SK-N-SH (cell line): ENCODE data around the gene HSF5. TPM values are rescaled to one million over a fixed set of nuclear protein-coding genes. Genes with fewer than 3 reads are reported as not detected.

Experiments used
- CTCF ChIA-PET: fragments of 300-600, 350-600 bp; formaldehyde crosslinking; extraction: SDS; loops from one replicate; lab custom pipeline; 2021; lab: Yijun Ruan, JAX
- POLR2A ChIA-PET: fragments of 350-600 bp; sonication (Branson Sonifier 250); formaldehyde crosslinking; extraction: SDS; loops from one replicate; lab custom pipeline; 2020; ENCODE audit warnings: antibody characterized with exemption, inconsistent platforms; lab: Yijun Ruan, JAX
- DNase-seq: peaks from one replicate; pipeline ENCODE4 v3.0.0; 2012
- H2AFZ ChIP-seq: fragments of 200-600 bp; sonication (generic); 2 replicates; pipeline ENCODE4 v1.8.1; 2016; ENCODE audit warnings: antibody characterized with exemption, mild to moderate bottlenecking, low read depth
- H3F3A ChIP-seq: fragments of 200-600 bp; sonication (generic); replicated peaks from 2 replicates; pipeline ENCODE3; 2016; ENCODE audit warnings: antibody characterized with exemption, mild to moderate bottlenecking; ENCODE audit not compliant: insufficient read depth
- H3K27ac ChIP-seq, 2 experiments: fragments of 200-500 bp in 1 of 2; fragments of 200-600 bp in 1 of 2; sonication (Bioruptor generic) in 1 of 2; sonication (generic), shearing (Covaris generic) in 1 of 2; 2 replicates each; pipeline versions ENCODE4 v1.5.1 to v1.6.1; 2014 to 2016; ENCODE audit warnings: low read depth in 2 of 2, inconsistent platforms in 1 of 2, low read length in 1 of 2, mild to moderate bottlenecking in 1 of 2, mixed read lengths in 1 of 2
- H3K27me3 ChIP-seq: fragments of 200-600 bp; sonication (generic), shearing (Covaris generic); 2 replicates; pipeline ENCODE4 v1.6.1; 2016; ENCODE audit warnings: mixed run types; ENCODE audit not compliant: insufficient read depth
- H3K36me3 ChIP-seq, 2 experiments: fragments of 200-500 bp in 1 of 2; fragments of 200-600 bp in 1 of 2; sonication (Bioruptor generic) in 1 of 2; sonication (generic) in 1 of 2; replicated peaks in 1 of 2; 2 replicates each; pipeline versions ENCODE3 to v1.5.1; 2014 to 2016; ENCODE audit warnings: low read length in 1 of 2, mild to moderate bottlenecking in 1 of 2; ENCODE audit not compliant: insufficient read depth in 2 of 2, control insufficient read depth in 1 of 2
- H3K4me1 ChIP-seq, 2 experiments: fragments of 200-500 bp in 1 of 2; fragments of 200-600 bp in 1 of 2; sonication (Bioruptor generic) in 1 of 2; sonication (generic), shearing (Covaris generic) in 1 of 2; 2 replicates each; pipeline versions ENCODE4 v1.5.1 to v1.6.1; 2014 to 2016; ENCODE audit warnings: low read depth in 1 of 2, low read length in 1 of 2, mixed run types in 1 of 2; ENCODE audit not compliant: insufficient read depth in 2 of 2, control insufficient read depth in 1 of 2
- H3K4me2 ChIP-seq: fragments of 200-600 bp; sonication (generic), shearing (Covaris generic); 2 replicates; pipeline ENCODE4 v1.6.1; 2017; ENCODE audit warnings: mixed run types
- H3K4me3 ChIP-seq, 2 experiments: fragments of 200-500 bp in 1 of 2; fragments of 200-600 bp in 1 of 2; sonication (Bioruptor generic) in 1 of 2; sonication (generic), shearing (Covaris generic) in 1 of 2; 2 replicates each; pipeline versions ENCODE4 v1.5.1 to v1.8.1; 2014 to 2016; ENCODE audit warnings: low read depth in 2 of 2, inconsistent platforms in 1 of 2, low read length in 1 of 2, mild to moderate bottlenecking in 1 of 2, mixed read lengths in 1 of 2, moderate library complexity in 1 of 2
- H3K79me2 ChIP-seq: fragments of 200-600 bp; sonication (generic); 2 replicates; pipeline ENCODE4 v1.8.1; 2017; ENCODE audit warnings: mild to moderate bottlenecking; ENCODE audit not compliant: insufficient read depth
- H3K9ac ChIP-seq: fragments of 200-600 bp; sonication (generic); 2 replicates; pipeline ENCODE4 v1.6.1; 2017; ENCODE audit warnings: mixed run types
- H3K9me2 ChIP-seq: fragments of 200-600 bp; sonication (generic); 2 replicates; pipeline ENCODE4 v1.6.1; 2017; ENCODE audit warnings: mixed run types
- H3K9me3 ChIP-seq: fragments of 200-600 bp; sonication (generic); 2 replicates; pipeline ENCODE4 v1.6.1; 2017; ENCODE audit warnings: mixed run types, mild to moderate bottlenecking, moderate library complexity
- H4K20me1 ChIP-seq: fragments of 200-600 bp; sonication (generic); 2 replicates; pipeline ENCODE4 v1.6.1; 2017; ENCODE audit warnings: mild to moderate bottlenecking, mixed run types; ENCODE audit not compliant: insufficient read depth
- CTCF ChIP-seq: fragments of 200-600 bp; sonication (generic); IDR thresholded peaks from 2 replicates; pipeline ENCODE4 v1.6.1; 2017; ENCODE audit warnings: antibody characterized with exemption, mild to moderate bottlenecking, moderate library complexity
- ELF1 ChIP-seq: IDR thresholded peaks from 2 replicates; pipeline ENCODE4 v1.4.0; 2012
- EP300 ChIP-seq, 2 experiments: IDR thresholded peaks; 2 replicates each; pipeline versions ENCODE4 v1.4.0 to v1.6.1; 2012; ENCODE audit warnings: borderline replicate concordance in 1 of 2, low read depth in 1 of 2, low read length in 1 of 2
- FOXJ3 ChIP-seq: sonication (generic); formaldehyde crosslinking; IDR thresholded peaks from 2 replicates; pipeline ENCODE4 v1.5.1; 2020; ENCODE audit warnings: mild to moderate bottlenecking, missing genetic modification reagents
- MAX ChIP-seq: IDR thresholded peaks from 2 replicates; pipeline ENCODE4 v1.4.0; 2012; ENCODE audit warnings: low read depth
- NFIC ChIP-seq: IDR thresholded peaks from 2 replicates; pipeline ENCODE4 v1.4.0; 2012; ENCODE audit warnings: borderline replicate concordance
- POLR2AphosphoS5 ChIP-seq: IDR thresholded peaks from 2 replicates; pipeline ENCODE4 v1.6.1; 2012; ENCODE audit warnings: low read depth, low read length
- REST ChIP-seq: IDR thresholded peaks from 2 replicates; pipeline ENCODE4 v1.6.1; 2012; ENCODE audit warnings: mild to moderate bottlenecking, low read depth, low read length, moderate library complexity
- SIN3A ChIP-seq: IDR thresholded peaks from 2 replicates; pipeline ENCODE4 v1.6.1; 2012; ENCODE audit warnings: low read depth, mild to moderate bottlenecking, low read length, moderate library complexity, borderline replicate concordance
- TAF1 ChIP-seq: IDR thresholded peaks from 2 replicates; pipeline ENCODE4 v1.6.1; 2012; ENCODE audit warnings: low read depth, mild to moderate bottlenecking, low read length, moderate library complexity, borderline replicate concordance
- ZBTB33 ChIP-seq: IDR thresholded peaks from 2 replicates; pipeline ENCODE4 v1.4.0; 2012; ENCODE audit warnings: low read depth, borderline replicate concordance
- WGBS: methylation state at CpG from one replicate; pipeline ENCODE4 v1.1.6; 2017; ENCODE audit warnings: low lambda C conversion rate; 5-methylcytosine and 5-hydroxymethylcytosine counted together
- polyA plus RNA-seq, 3 experiments: library from polyadenylated mRNA; depleted of rRNA; stranded (reverse); fragments of >200 nt; gene quantifications; 2 replicates each; pipeline ENCODE4 v1.2.3, GENCODE V29; 2012

The HSF5 gene
- polyA plus RNA-seq, 1 of the 3 experiments (the other 2 are of a cell fraction) = not detected

- Histone ChIP-seq H3K4me2 (no peak overlapping the region), H3K27ac (no peak overlapping the region), H3F3A (peaks cover 3% of the 10 kb centered on the region), H3K4me3 (no peak overlapping the region), H2AFZ (no peak overlapping the region), H3K79me2 (peaks cover 19% of the 10 kb centered on the region), H3K9ac (no peak overlapping the region), H3K4me1 (peaks cover 7 to 19% of the 10 kb centered on the region in 2 experiments; a peak in 1 of 4 replicates), H4K20me1 (no peaks in the 10 kb centered on the region; the same call in 1 of the 2 replicates), H3K9me2 (no peaks in the 10 kb centered on the region), H3K27me3 (no peaks in the 10 kb centered on the region), H3K36me3 (peaks cover 43 to 69% of the 10 kb centered on the region in 2 experiments), H3K9me3 (no peaks in the 10 kb centered on the region)
- 93% methylated on average over 5 of the region's 5 CpGs for WGBS
- no peak for TF ChIP-seq EP300 (IDR thresholded peaks at IDR 0.05; ENCODE audit: borderline replicate concordance in 1 of 2, low read depth in 1 of 2, low read length in 1 of 2)
- TF ChIP-seq ELF1 = no peak
- TF ChIP-seq NFIC = no peak
- TF ChIP-seq MAX = no peak
- no peak for TF ChIP-seq ZBTB33
- no peak for TF ChIP-seq CTCF
- no peak for TF ChIP-seq FOXJ3 (CRISPR knock-in tag)
- TF ChIP-seq POLR2AphosphoS5 = no peak
- TF ChIP-seq SIN3A = no peak
- no peak for TF ChIP-seq TAF1
- no peak for TF ChIP-seq REST
- ChIA-PET POLR2A (no interaction called here), CTCF (interaction anchor here (0.7 kb wide), 1 partner anchor 9 kb away, joined by 3 read pairs; no protein-coding TSS in a partner anchor)
- DNase-seq = no peak
Observed at GRCh38 chr17:58510075-58510474, 21.9 kb upstream of the HSF5 start.
